Body of pancreas (tissue), 4 donors: Measurements from ENCODE around the gene ARSH. TPM values are rescaled to one million over a fixed set of nuclear protein-coding genes. Genes with fewer than 3 reads are reported as not detected.
"Not testable (repeated sequence)": the region's sequence is repeated elsewhere in the genome, so short reads cannot be mapped to it uniquely, and the experiment has no call there.

Experiments
- ATAC-seq: fragments of 150-250 bp; one replicate; pipeline ENCODE4 v1.9.1; 2016
- DNase-seq, 4 donors: peaks; one replicate each; pipeline ENCODE4 v3.0.0-alpha.2; 2019
- H3K27ac ChIP-seq, 4 donors: fragments of 200-600 bp; sonication (generic); 1 replicate in 3 of 4; 2 replicates in 1 of 4; pipeline versions ENCODE4 v1.5.1 to v1.6.1; 2016 to 2019; ENCODE audit warnings: mild to moderate bottlenecking in 1 of 4, mixed read lengths in 1 of 4, moderate library complexity in 1 of 4
- H3K27me3 ChIP-seq, 2 donors: fragments of 200-600 bp; sonication (generic); one replicate each; pipeline ENCODE4 v1.6.0; 2016; ENCODE audit warnings: mild to moderate bottlenecking in 1 of 2
- H3K36me3 ChIP-seq, 2 donors: fragments of 200-600 bp; sonication (generic); replicated peaks in 1 of 2; 2 replicates each; pipeline ENCODE4 v1.5.1; 2016; ENCODE audit warnings: low read depth in 2 of 2; ENCODE audit not compliant: insufficient read depth in 1 of 2
- H3K4me1 ChIP-seq: fragments of 200-600 bp; sonication (generic); one replicate; pipeline ENCODE4 v1.6.0; 2016
- H3K4me3 ChIP-seq, 2 donors: fragments of 200-600 bp; sonication (generic); 1 replicate in 1 of 2; 2 replicates in 1 of 2; pipeline ENCODE4 v1.5.1; 2016 to 2019
- H3K9me3 ChIP-seq, 3 donors: fragments of 200-600 bp; sonication (generic); 1 replicate in 2 of 3; 2 replicates in 1 of 3; pipeline ENCODE4 v1.5.1; 2016
- POLR2A ChIP-seq, 3 donors: fragments of 450-650 bp; IDR thresholded peaks; one replicate each; pipeline ENCODE4 v1.6.1; 2016; ENCODE audit warnings: antibody characterized with exemption in 3 of 3, mild to moderate bottlenecking in 2 of 3
- WGBS, 2 donors: methylation state at CpG; one replicate each; pipeline ENCODE4 v1.1.5; 2017; 5-methylcytosine and 5-hydroxymethylcytosine counted together
- intact Hi-C: fragments of 100-400 bp; cut with DNase I; formaldehyde crosslinking; loops from one replicate; pipeline ENCODE4 v1.15.1; 2023
- total RNA-seq, 2 donors: library from RNA; depleted of rRNA; stranded (reverse); fragments of >200 nt; gene quantifications; one replicate each; pipeline ENCODE4 v1.1.0, GENCODE V29; 2016
- TF ChIP-seq, protein P1 (sequence below), 7 experiments: fragments of 450-650 bp in 4 of 7; fragments of 200-600 bp in 3 of 7; sonication (generic) in 3 of 7; IDR thresholded peaks; one replicate each; pipeline ENCODE4 v1.5.1; 2016 to 2019; ENCODE audit warnings: antibody characterized with exemption in 7 of 7

The ARSH gene
- total RNA-seq, 2 donors from 2014 or later = not detected

DNA sequence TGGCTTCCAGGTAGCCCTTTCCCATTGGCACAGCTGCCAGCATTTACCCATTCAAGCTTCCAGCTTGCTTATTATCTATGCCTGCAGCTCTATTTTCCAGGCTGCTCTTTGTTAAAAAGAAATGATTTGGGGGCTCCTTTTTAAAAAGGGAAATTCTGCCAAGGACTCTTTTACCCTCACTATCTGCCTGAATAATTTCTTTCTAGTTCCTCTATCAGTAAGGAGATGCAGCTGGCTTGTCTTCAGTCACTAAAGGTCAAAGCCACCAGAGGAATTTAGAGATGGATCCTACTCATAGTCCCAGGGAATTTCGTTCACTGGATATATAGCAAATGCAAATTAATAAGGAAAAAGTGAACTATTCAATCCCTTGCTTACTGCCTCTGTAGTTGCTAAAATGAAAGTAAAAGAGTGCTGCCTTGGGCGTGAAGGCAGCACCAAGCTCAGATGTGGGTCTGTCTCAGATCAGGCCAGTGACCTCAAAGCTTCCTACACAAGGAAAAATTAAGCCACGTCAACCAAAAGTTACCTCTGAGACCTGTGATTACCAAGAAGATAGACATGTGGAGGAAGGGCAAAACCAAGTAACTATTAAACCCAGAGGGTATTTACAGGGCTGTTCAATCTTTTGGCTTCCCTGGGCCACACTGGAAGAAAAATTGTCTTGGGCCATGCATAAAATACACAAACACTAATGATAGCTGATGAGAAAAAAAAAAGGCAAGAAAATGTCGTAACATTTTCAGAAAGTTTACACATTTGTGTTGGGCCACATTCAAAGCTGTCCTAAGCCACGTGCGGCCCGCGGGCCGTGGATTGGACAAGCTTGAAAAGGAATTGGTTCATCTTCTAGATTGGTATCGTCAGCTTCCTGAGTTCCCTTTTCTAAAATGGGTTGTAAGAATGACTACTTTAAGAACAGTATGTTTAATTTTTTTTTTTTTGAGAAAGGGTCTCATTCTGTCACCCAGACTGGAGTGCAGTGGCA, 40.2 kb downstream of the ARSH start:
- H3K27ac ChIP-seq = no peak overlapping the region
- no peaks in the 10 kb centered on the region for H3K9me3 ChIP-seq
- TF ChIP-seq POLR2A (IDR thresholded peaks at IDR 0.05) = no peak
- TF ChIP-seq, protein P1, sequence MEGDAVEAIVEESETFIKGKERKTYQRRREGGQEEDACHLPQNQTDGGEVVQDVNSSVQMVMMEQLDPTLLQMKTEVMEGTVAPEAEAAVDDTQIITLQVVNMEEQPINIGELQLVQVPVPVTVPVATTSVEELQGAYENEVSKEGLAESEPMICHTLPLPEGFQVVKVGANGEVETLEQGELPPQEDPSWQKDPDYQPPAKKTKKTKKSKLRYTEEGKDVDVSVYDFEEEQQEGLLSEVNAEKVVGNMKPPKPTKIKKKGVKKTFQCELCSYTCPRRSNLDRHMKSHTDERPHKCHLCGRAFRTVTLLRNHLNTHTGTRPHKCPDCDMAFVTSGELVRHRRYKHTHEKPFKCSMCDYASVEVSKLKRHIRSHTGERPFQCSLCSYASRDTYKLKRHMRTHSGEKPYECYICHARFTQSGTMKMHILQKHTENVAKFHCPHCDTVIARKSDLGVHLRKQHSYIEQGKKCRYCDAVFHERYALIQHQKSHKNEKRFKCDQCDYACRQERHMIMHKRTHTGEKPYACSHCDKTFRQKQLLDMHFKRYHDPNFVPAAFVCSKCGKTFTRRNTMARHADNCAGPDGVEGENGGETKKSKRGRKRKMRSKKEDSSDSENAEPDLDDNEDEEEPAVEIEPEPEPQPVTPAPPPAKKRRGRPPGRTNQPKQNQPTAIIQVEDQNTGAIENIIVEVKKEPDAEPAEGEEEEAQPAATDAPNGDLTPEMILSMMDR (IDR thresholded peaks at IDR 0.05) = no peak
- intact Hi-C loops = no loop called here
- ATAC-seq = no peak
- no peak for DNase-seq
- no peaks in the 10 kb centered on the region for H3K4me1 ChIP-seq
- H3K36me3 ChIP-seq = no peaks in the 10 kb centered on the region
- no peak overlapping the region for H3K4me3 ChIP-seq
- WGBS, 2 donors = 80 to 89% methylated on average over 7 to 10 of the region's 10 CpGs
- no peaks in the 10 kb centered on the region for H3K27me3 ChIP-seq

DNA sequence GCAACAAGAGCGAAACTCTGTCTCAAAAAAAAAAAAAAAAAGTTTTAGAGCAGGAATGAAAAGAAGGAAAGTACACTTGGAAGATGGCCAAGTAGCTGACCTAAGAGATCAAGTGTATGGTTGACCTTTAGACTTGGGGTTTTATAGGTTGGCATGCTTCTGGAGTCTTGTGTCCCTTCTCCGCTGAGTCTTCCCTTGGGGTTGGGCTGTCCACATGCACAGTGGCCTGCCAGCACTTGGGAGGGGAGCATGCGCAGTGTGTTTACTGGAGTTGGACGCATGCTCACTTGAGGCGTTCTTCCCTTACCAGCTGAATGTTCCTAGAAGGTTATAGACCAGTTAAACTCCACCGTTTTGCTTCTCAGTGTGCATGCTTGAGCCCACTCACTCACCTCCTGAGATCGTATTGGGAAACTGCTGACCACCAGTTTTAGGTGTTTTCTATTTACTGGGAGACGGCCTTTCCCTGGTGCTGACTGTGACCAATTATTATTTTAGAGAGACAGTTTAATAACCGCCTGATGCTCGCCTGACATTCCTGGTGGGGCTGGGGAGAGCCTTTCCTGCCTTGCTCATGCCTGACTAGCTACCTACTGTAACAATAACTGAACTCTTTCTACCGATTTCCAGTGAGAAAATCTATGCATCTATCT, 44.3 kb downstream of the ARSH start:
- 85 to 93% methylated on average over 5 to 8 of the region's 11 CpGs for WGBS, 2 donors
- intact Hi-C loops, H3K4me1 ChIP-seq, ATAC-seq, H3K27ac ChIP-seq, H3K36me3 ChIP-seq, DNase-seq, H3K9me3 ChIP-seq, H3K27me3 ChIP-seq, H3K4me3 ChIP-seq: not testable (repeated sequence)

DNA sequence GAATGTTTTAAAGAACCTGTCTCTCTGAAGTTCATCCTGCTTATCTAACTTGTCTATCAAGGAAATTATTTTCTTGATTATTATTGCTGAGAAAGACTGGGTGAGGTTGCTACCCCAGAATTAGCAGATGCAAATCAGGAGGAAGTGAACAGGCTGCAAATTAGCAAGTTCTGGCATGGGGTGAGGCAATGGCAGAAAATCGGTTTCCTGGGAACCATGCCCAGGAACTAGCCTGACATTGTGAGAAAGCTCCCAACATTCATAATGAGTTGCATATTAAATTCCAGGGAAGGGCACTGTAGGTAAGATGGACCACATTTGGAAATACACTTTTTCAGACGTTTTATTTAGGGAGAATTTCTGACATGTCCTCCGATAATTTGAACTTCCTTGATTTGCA, 46.5 kb downstream of the ARSH start:
- no peaks in the 10 kb centered on the region for H3K4me1 ChIP-seq
- 19 to 40% methylated on average over 3 of the region's 3 CpGs for WGBS, 2 donors
- intact Hi-C loops = no loop called here
- H3K9me3 ChIP-seq = no peaks in the 10 kb centered on the region
- DNase-seq = peak; percentile 12 to 51 (median 30)
- no peaks in the 10 kb centered on the region for H3K27me3 ChIP-seq
- H3K36me3 ChIP-seq = no peaks in the 10 kb centered on the region
- no peak overlapping the region for H3K4me3 ChIP-seq
- TF ChIP-seq, protein P1 (IDR thresholded peaks at IDR 0.05) = no peak
- no peak for TF ChIP-seq POLR2A (IDR thresholded peaks at IDR 0.05)
- no peak overlapping the region for H3K27ac ChIP-seq
- no peak for ATAC-seq

DNA sequence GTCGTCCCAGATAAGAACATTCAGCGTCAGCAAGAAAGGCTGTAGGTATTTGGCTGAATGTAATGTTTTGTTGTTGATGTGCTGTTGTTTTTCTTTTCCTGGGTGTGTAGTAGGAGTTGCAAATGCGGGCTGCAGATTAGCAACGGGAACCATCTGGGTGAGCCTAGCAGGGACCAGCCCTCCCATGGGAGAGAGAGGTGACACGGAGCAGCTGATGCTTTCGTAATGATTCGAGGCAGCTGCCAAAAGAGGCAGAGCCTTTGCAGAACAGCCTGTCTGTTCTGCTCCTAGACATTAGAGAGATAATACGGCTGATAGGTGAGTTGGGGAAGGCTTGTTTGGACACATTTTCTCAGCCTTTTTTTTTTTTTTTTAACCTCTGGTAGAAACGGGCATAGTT, 60.2 kb downstream of the ARSH start:
- ATAC-seq (peak; percentile 88), DNase-seq (peak; percentile 61 to 76 (median 73))
- H3K4me1 ChIP-seq = no peaks in the 10 kb centered on the region
- TF ChIP-seq POLR2A (IDR thresholded peaks at IDR 0.05) = no peak
- TF ChIP-seq, protein P1 (IDR thresholded peaks at IDR 0.05) = no peak
- H3K4me3 ChIP-seq = no peak overlapping the region
- WGBS, 2 donors = 10 to 12% methylated on average over 7 to 8 of the region's 9 CpGs
- intact Hi-C loops = no loop called here
- no peaks in the 10 kb centered on the region for H3K27me3 ChIP-seq
- H3K9me3 ChIP-seq = no peaks in the 10 kb centered on the region
- H3K36me3 ChIP-seq = no peaks in the 10 kb centered on the region
- H3K27ac ChIP-seq = no peak overlapping the region

DNA sequence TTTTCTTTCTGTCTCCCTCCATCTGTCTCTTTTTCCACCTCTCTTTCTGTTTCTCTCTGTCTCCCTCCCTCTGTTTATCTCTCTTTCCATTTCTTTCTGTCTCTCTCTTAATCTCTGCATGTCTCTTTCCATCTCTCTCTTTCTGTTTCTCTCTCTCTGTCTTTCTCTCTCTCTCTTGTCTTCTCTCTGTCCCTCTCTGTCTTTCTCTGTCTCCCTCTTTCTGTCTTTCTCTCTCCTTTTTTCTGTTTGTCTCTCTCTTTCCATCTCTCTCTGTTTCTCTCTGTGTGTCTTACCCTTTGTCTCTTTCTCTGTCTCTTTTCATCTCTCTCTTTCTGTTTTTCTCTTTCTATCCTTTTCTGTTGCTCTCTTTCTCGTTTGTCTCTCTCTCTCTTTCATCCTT, 69.6 kb downstream of the ARSH start:
- intact Hi-C loops = no loop called here
- 8% methylated on average over 1 of the region's 1 CpG; no CpG with 5 or more reads in 1 of the 2 donors for WGBS, 2 donors
- ATAC-seq (no peak), DNase-seq (no peak)
- H3K27ac ChIP-seq = no peak overlapping the region
- no peaks in the 10 kb centered on the region for H3K9me3 ChIP-seq
- no peaks in the 10 kb centered on the region for H3K4me1 ChIP-seq
- H3K27me3 ChIP-seq = no peaks in the 10 kb centered on the region
- no peaks in the 10 kb centered on the region for H3K36me3 ChIP-seq
- TF ChIP-seq, protein P1 (IDR thresholded peaks at IDR 0.05) = no peak
- TF ChIP-seq POLR2A (IDR thresholded peaks at IDR 0.05) = no peak
- no peak overlapping the region for H3K4me3 ChIP-seq
